C1 segment of cervical spinal cord (tissue), 14 donors: Measurements from ENCODE around the gene PPFIBP2.

Experiments
- DNase-seq, 14 donors: peaks; one replicate each; lab custom pipeline; 2025; lab: John Stamatoyannopoulos, UW

The PPFIBP2 gene

DNA sequence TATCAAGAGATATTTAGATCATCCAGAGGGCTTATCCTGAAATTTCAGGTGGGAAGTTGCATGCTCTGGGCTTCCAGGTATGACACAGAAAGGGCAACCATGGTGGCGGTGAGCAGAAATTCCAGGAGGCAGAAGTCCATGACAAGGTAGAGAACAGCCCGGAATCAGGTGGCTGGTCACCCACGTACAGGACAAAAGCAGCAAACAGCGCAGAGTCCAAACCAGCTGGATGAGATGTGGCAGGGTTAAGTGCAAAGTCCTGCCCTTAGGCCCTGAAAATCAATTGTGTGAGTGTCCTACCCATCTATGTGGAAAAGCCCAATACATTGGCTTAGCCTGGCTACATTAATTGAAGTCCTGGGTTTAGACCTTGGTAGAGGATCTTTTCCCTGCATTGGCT, 11.6 kb downstream of the PPFIBP2 start:
- no peak for DNase-seq

DNA sequence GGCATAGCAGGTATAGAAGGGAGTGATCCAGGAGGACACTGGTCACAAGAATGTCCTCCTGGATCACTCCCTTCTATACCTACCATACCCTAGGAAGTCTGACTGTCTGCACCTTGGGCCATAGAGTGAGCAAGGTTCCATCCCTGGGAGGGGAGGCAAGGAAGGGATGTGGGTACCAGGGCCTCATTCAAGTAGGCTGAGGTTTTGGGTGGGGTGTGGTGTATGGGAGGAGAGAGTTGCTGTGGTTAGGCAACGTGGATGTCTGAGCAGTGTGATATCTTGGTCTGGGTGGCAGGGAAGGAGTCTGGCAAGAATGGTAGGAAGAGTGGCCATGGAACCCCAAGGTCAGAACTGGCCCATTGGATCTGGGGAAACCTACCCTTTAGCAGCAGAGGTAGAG, 13.2 kb downstream of the PPFIBP2 start:
- DNase-seq = no peak

DNA sequence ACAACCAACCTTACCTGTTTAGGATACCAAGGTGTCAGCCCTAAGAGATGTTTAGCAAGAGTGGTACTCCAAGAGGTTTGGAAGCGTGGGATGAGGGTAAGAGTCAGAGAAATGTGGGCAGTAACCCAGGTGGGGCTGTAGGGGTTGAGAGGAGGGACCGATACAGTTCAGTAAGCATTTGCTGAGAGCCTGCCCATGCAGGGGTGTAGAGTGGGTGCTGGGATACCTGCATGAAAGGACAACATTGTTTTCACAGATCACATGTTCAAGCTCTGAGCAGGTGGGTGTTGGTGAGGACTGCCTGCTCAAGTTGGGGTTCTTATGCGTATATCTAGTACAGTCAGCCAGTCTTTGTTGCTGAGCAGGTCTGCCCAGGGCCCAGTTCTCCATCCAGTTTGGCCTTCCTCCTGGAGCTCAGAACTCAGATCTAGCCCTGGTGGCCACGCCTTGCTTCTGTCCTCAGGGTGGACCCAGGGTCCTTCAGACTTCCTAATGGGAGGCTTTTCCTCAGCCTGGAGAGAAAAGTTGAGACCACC, 14.8 kb downstream of the PPFIBP2 start:
- DNase-seq = no peak

DNA sequence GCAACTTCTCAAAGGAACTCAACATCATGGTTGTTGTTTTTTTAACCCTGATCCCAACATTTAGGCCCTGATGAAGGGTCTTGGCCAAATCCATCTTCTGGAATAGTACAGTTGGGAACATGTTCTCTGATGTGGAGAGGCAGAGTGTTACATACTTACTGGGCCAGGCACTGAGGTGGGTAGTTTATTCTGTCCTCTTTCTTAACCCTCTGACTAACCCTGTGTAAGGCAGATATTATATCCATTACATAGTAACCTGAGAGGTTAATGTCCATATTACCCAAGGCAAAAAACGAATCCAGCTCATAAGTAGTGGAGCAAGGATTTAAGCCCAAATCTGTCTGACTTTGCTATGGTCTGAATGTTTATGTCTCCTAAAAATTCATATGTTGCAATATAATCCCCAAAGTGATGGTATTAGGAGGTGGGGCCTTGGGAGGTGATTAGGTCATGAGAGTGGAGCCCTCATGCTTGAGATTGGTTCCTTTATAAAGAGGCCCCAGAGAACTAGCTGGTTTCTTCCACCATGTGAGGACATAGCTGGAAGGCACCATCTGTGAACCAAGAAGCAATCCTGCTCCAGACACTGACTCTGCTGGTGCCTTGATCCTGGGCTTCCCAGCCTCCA, 16.3 kb downstream of the PPFIBP2 start:
- DNase-seq = no peak

DNA sequence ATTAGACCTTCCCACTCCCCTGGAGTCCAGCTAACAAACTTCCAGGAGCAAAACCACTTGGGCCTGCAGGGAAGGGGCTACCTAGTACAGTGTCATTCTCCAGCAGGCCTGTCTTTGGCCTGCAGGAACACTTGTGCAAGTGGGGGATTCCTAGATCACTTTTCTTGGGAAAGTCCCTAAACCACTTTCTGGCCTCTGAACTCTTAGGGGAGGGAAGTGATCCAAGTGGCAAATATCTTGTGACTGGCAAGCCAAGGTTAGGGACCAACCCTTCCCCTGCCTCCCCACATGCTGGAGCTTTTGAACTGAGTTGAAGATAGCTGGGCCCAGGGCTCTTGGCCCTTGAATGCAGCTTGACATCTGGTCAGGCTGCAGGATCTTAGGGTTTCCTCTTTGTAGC, 17.2 kb downstream of the PPFIBP2 start:
- no peak for DNase-seq

DNA sequence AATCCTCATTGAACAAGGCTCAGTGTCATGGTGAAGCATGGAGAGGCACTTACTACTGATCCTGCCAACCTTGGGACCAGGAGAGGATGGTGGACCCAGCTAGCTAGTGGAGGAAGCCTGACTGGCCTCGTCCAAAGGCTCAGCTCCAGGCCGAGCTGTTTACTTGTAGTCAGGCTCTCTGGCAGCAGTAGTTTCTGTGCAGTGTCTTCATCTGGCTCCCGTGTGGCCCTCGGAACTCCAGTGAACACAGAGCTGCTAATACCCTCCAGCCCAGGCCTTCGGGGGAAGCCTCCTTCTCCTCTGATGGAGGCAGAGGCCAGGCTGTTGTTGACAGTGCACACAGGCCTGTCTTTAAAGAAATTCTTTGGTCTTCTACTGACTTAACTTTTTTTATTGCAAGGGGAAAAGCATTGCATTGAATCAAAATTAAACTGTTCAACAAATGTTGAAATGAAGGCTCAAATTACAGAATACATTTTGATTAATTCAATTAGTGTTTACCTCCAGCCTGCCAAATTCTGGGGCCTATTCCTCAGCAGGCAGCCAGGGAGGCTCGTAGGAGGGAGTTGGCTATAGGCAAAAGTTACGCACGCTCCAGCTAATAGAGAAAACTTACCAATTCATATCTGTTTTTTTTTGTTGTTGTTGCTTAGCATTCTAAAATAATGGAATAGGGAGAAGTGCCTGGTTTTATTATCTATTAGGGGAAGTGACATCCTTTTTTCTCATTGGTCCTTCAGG, 18.8 kb downstream of the PPFIBP2 start:
- no peak for DNase-seq

DNA sequence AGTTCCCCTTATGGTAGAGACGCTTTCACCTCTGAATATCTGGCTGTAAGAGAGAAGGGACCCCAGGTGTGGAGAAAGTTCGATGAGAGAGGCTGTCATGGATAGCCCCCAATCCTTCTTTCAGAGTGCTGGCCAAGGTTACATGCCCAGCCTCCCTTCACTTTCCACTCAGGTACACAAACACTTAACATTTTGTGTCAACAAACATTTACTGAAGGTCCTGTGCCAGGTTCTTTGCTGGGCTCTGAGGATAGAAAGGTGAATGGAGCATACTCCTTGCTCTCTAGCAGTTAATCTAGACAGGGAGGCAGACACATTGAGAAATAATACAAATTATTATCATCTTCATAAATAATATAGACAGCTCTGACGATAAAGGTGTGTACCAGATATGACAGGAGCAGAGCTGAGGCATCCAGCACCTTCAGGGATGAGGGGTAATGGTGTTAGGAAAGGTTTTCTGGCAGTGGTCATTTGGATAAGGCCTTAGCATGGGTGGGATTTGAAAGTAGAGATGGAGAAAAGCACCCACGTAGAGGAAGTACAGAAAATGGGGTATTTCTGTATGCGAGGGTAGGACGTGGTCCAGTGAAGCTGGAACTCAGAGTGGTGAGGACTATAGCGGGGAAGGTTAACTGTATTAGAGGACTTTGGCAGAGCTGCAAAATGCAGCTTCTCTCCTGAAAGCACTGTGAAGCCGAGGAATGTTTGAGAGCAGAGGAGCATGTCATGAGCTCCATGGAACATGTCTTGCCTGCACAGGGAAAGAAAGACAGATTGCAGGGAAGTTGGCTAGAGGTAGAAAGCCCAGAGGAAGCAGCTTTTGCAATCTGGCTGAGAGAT, 19.6 kb downstream of the PPFIBP2 start:
- no peak for DNase-seq

DNA sequence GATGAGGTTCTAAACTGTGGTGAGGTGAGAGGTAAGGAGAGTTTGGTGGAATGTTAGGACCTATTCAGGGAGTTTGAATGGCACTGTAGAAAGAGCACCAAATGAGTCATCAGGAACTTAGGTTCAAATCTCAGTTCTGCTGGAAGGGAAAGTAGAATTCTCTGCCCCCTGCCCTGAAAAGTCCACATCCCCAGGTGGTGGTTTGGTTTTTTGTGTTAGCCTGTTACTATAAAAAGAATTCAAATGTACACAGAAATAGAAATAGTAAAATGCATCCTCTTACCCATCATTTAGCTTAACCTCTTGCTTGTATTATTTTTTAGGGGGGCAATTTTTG, 20.2 kb downstream of the PPFIBP2 start:
- no peak for DNase-seq

DNA sequence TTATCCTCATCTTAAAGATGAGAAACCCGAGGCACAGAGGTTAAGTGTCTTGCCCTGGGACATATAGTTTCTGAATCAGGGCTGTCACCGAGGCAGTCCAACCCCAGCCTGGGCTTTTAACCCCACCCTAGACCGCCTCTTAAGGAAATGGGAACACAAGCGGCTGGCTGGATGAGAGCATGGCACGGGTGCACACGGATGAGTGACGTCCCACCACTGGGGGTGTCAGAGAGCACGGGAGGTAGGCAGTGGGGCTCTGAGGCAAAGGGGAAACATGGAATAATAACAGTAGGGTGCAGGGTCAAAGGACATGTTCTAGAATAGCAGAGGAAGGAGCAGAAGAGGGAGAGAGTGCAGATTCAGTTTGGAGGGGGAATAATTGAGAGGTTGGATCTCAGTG, 22.3 kb downstream of the PPFIBP2 start:
- DNase-seq = no peak

DNA sequence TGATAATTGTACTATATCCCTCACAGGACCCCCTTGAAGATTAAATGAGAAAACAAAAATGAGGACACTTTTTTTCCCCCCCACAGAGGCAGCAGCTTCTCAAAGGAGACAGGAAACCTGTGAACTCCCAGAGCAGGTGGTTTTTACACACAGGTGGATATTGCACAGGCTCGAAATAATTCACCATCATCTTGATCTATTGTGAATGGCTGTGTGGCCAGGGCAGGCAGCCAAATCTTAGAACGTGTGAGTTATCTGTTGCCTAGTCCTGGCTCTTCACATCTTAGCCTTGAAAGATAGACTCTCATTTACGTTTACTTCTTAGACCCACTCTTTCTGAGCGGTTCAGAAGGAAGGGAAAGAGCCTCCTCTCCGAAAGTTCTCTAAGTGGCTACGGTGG, 23.5 kb downstream of the PPFIBP2 start:
- DNase-seq = no peak

DNA sequence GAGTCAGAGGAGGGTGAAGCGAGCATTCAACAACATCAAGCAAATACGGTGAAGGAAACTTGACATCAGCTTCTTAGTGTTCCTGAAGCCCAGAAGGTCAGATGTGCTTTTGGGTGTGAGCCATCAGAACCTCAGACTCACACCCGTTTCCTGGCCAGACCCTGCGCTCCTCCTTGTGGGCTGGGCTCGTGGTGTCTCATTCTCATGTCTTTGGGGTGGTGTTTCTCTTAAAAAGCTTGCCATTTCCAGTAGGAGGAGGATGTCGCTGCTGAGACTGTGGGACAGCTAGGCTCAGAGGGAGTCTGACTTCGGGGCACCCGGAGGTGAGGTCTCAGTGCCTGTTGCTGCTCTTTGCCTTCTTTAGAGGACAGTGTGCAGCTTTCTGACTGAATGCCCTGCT, 24.2 kb downstream of the PPFIBP2 start:
- no peak for DNase-seq

DNA sequence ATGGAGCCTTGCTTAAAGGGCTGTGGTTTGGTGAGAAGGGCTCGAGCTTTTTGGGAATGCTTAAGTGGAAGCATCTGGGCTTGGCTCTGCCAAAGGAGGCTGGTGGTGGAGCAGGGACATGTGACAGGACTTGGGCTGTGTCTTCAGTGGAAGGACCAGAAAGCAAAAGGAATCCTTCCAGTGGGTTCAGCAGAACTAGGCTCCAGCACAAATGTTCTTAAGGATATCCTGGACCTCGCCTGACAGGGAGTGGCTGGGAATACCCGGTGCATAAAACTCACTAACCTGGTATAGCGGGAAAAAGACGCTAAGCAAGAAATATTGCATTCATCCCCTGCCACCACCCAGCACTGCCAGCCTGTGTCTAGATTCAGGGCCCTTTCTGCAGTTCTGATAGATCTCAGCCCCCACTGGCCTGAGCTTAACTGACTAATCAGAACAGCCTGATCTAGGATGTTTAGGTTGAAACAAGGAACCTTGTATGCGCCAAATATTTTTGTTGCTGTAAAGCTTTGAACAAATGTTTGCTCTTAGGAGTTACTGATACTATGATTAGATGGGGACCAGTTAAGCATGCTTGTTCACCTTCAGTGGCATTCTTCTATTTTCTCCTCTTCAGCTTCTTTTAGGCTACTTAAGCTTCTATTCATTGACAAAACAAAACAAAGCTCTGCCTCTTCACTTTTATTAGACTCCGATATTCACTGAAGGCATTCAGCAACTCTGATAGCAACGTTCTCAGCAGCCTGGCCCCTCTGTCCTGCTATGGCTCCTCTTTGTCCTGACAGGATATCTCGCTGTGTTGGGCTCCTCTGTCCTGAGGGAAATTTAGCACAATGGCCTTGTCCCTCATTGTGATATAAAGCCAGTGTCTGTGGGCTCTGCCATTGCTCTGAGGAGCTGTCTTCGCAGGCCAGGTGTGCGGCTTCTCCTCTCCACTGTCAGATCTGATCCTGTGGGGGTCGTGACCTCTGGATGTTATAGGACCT, 25.0 kb downstream of the PPFIBP2 start:
- DNase-seq = no peak

DNA sequence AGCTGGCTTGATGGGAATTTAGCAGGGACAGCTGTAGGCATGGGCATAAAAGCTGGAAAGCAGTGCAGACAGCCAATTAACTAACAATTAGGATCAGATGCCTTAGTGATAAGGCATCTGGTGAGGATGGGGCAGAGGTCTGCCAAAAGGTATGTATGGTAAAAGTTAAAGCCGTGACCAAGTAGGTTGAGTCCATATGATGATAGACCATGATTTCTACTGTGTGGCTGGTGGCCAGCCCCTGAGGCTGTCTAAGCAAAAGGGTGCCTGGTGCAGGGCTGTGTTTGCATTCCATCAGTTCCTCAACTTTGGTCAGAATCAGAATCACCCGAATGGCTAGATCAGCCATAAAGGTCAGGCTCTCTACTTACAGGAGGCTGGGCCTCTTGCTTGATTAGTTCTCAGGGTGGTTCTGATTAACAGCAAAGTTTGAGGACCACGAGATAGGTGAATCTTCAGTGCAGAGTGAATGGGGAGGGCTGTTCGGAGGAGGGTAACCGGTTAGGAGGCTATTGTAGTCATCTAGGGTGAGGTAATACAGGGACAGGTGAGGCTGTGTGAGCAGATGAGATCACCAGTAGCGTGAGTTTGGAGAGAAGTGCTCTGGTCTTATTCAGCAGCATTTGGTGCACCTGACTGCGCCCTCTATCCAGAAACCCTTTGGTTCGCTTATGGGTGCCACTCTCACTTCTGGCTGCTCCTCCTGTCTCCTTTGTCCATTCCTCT, 27.2 kb downstream of the PPFIBP2 start:
- no peak for DNase-seq

DNA sequence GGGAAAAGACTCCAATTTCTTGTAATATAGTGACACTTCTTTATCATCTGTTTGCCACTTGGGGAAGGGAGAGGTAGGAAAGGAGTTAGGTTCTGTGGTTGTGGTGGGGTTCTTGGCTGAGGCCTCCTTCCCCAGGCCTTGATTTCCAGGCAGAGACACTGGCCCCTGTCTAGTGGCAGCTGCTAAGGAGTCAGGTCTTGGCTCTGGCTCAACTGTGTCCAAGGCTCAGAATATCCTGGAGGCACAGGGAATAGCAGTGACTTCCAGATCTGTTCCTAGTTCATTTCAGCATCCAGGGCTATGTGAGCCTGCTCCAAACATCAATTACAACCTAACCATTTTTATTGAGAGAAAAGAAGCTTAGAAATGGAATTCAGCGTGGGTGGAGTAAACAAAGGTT, 29.5 kb downstream of the PPFIBP2 start:
- DNase-seq = peak in 1 of 14 donors; percentile 61

DNA sequence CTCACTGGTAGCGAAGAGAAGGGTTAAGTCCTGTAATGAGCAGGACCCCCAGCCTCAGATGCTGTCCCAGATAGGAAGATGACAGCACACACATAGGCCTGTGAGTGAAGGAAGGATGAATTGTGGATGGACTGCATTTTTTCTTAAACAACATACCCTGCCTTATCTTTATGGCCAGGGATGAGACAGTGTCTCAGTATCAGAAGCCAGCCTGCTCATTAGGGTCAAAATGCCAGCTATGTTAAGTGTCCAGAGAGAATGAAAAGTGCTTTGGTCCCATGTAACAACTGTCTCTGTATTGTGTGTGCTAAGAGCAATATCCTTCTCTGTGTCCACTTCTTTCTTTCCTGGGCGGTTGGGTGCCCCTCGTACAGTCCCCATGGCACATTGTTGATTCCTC, 30.2 kb downstream of the PPFIBP2 start:
- no peak for DNase-seq

DNA sequence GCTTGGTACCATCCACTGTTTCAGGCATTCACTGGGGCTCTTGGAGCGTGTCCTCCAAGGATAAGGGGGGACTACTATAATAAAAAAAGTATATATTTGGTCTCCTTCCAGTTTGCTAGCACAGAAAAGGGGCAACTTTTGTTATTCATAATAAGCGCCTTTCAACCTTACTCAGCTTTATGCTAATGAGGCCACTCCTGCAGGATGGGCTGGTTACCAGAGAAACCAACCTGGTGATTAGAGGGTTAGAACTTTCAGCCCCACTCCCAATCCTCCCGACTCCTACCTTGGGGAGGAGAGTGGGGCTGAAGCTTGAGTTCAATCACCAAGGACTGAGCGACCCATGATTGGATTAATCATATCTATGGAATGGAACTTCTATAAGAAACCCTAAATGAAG, 31.8 kb downstream of the PPFIBP2 start:
- no peak for DNase-seq

DNA sequence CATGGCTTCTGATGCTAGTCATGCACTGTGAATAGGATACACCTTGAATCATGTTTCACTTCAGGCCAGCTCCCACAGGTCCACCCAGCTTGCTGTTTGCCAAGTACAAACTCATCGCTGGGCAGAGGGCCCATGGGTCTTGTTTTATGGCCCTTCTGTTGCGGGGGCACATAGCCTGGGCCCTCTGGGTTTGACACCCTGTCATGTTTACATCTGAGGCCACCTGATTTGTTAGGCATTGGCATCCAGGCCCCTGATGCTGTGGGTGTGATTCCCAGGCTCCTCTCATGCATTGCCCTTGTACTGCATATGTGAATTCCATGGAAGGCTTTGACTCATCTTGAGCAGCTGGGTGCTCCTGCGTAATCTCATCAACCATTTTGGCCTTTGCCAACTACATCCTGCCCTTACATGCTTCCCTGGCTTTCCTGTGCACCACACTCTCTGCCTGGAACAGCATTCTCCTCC, 32.6 kb downstream of the PPFIBP2 start:
- DNase-seq = no peak

DNA sequence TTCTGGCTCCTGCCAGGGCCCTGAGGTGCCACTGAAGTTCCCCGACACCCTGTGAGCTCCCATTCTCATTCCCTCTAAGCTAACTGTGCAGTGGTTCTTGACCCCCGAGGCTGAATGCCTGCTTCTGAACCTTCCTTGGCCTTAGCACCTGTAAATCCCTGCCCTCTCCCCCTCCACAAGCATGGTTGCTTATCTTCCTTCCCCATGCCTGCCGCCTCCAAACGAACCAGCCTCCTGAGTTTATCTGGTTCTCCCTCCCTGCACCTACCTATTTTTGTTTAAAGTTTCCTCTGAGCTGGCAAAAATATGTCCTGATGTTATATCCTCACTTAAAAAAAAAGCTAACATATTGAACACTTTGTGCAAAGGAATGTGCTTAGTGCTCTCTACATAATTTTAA, 33.9 kb downstream of the PPFIBP2 start:
- no peak for DNase-seq

DNA sequence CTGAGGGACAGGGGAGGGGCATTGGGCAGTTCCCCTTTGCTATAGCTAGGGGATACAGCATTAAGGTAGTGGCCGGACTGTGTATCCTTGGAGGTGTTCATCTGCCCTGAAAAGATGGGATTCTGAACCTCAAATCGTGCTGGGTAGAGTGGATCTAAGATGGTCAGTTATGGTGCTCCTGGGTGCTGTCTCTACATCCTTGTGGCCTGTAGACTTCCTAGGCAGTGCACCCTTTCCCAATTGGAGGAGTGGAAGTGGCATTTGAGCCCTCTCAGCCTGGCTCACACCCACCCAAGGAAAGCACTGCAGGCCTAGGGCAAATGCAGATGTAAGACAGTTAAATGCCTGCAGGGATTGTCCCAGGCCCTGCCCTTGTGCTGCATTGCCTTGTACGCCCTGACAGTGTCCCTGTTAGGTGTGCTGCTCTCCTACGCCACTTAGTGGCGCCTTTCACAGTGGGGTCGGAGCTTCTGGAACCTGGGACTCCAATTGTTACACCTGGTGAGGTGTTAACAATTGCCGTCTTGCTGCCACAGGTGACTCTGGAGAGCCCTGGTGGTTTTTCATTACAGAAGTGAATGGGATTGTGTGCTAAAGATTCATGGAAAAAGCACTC, 35.0 kb downstream of the PPFIBP2 start:
- DNase-seq = no peak

DNA sequence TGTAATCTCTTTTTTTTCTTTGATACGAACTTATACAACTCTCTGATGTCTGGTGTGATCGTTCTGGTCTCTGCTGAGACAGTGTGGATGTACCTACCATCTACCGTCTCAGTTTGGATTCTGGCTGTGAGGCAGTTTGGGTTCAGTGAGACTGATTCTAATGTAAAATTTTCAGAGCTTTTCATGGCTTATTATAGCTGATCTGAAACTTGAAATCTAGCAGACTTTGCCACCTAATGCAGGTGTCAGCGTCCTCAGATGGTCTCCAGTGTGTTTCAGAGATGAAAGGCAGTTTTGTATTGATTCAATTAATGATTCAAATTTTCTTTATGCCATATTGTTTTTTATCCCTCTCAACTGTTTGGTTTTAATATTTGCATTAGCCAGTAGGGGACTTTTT, 35.9 kb downstream of the PPFIBP2 start:
- no peak for DNase-seq
